NCI-H2081 (cell line): ENCODE data around the gene ATG4C.
A peak's percentile ranks its signal among the peaks of the same experiment; 100 is the strongest.

Experiments used
- DNase-seq, 2 experiments: peaks; one replicate each; lab custom pipeline; 2025; lab: John Stamatoyannopoulos, UW

Gene ATG4C

GRCh38 chr1:62841587-62842169, 57.7 kb downstream of the ATG4C start:
- peak; percentile 53 to 79 for DNase-seq

- no peak for DNase-seq
Measured at GRCh38 chr1:62844030-62844429, 60.1 kb downstream of the ATG4C start.

GRCh38 chr1:62849031-62849430, 65.1 kb downstream of the ATG4C start:
- DNase-seq, result no peak

- DNase-seq, result no peak
Measured at GRCh38 chr1:62852253-62852652, 68.3 kb downstream of the ATG4C start.

- DNase-seq, result no peak
Measured at GRCh38 chr1:62856960-62857359, 73.0 kb downstream of the ATG4C start.

- no peak for DNase-seq
Measured at GRCh38 chr1:62869217-62869754, 85.4 kb downstream of the ATG4C start.

GRCh38 chr1:62870148-62870547, 86.2 kb downstream of the ATG4C start:
- no peak for DNase-seq

GRCh38 chr1:62875676-62876075, 91.7 kb downstream of the ATG4C start:
- DNase-seq, result no peak

GRCh38 chr1:62876535-62876934, 92.6 kb downstream of the ATG4C start:
- peak in 1 of 2 experiments; percentile 74 for DNase-seq

- no peak for DNase-seq
Measured at GRCh38 chr1:62877579-62877978, 93.6 kb downstream of the ATG4C start.

- no peak for DNase-seq
Measured at GRCh38 chr1:62879962-62880361, 96.0 kb downstream of the ATG4C start.

- DNase-seq, result peak in 1 of 2 experiments; percentile 79
Measured at GRCh38 chr1:62882201-62883104, 98.5 kb downstream of the ATG4C start.

GRCh38 chr1:62884156-62884740, 100.3 kb downstream of the ATG4C start:
- DNase-seq, result no peak

GRCh38 chr1:62887799-62888507, 104.0 kb downstream of the ATG4C start:
- DNase-seq, result no peak

GRCh38 chr1:62891956-62892562, 108.1 kb downstream of the ATG4C start:
- peak in 1 of 2 experiments; percentile 6 for DNase-seq

GRCh38 chr1:62897788-62898187, 113.9 kb downstream of the ATG4C start:
- peak in 1 of 2 experiments; percentile 20 for DNase-seq

GRCh38 chr1:62900566-62900965, 116.6 kb downstream of the ATG4C start:
- no peak for DNase-seq

- DNase-seq, result no peak
Measured at GRCh38 chr1:62901650-62902049, 117.7 kb downstream of the ATG4C start.

- DNase-seq, result no peak
Measured at GRCh38 chr1:62903522-62903921, 119.6 kb downstream of the ATG4C start.

GRCh38 chr1:62903982-62904855, 120.3 kb downstream of the ATG4C start:
- DNase-seq, result peak in 1 of 2 experiments; percentile 46

- DNase-seq, result peak in 1 of 2 experiments; percentile 69
Measured at GRCh38 chr1:62904856-62905225, 120.9 kb downstream of the ATG4C start.
